Measurements from ENCODE around the gene CCR5.

GRCh38 chr3:46358466-46358865 lies 12.3 kb upstream of the CCR5 start:
- TF ChIP-seq CTCF (IDR thresholded peaks at IDR 0.05 in 8 of 11, conservative IDR thresholded peaks at IDR 0.05 in 3 of 11) = no peak
- no peak for TF ChIP-seq POLR2AphosphoS5 (IDR thresholded peaks at IDR 0.05)
- no peak for TF ChIP-seq POLR2A (IDR thresholded peaks at IDR 0.05)
